Adrenal gland (tissue), 12 donors: ENCODE measurements around the gene SCP2. TPM values are rescaled to one million over a fixed set of nuclear protein-coding genes. Genes with fewer than 3 reads are reported as not detected.

Source experiments
- DNase-seq, 7 donors: peaks; one replicate each; pipeline ENCODE4 v3.0.0-alpha.2; 2019 to 2020
- H3K27ac ChIP-seq, 5 donors: fragments of 200-600 bp; sonication (generic) in 4 of 5; 1 replicate in 3 of 5; 2 replicates in 2 of 5; pipeline versions ENCODE4 v1.5.1 to v1.8.0; 2016 to 2020; ENCODE audit warnings: mild to moderate bottlenecking in 1 of 5
- H3K27me3 ChIP-seq: fragments of 200-600 bp; 2 replicates; pipeline ENCODE4 v1.8.0; 2021
- H3K36me3 ChIP-seq, 2 donors: fragments of 200-600 bp; replicated peaks in 1 of 2; 1 replicate in 1 of 2; 2 replicates in 1 of 2; pipeline versions ENCODE4 v1.5.1 to v1.8.0; 2018 to 2022
- H3K4me1 ChIP-seq, 2 donors: fragments of 200-600 bp; replicated peaks in 1 of 2; 1 replicate in 1 of 2; 2 replicates in 1 of 2; pipeline versions ENCODE4 v1.5.1 to v1.8.0; 2018 to 2021
- H3K4me3 ChIP-seq, 4 donors: fragments of 200-600 bp; sonication (generic) in 3 of 4; one replicate each; pipeline ENCODE4 v1.5.1; 2016 to 2018
- H3K9me3 ChIP-seq, 3 donors: fragments of 200-600 bp; sonication (generic) in 1 of 3; replicated peaks in 1 of 3; 1 replicate in 2 of 3; 2 replicates in 1 of 3; pipeline versions ENCODE4 v1.5.1 to v1.8.0; 2016 to 2021
- CTCF ChIP-seq, 6 experiments: fragments of 450-650 bp in 4 of 6; fragments of 200-600 bp in 2 of 6; sonication (generic) in 1 of 6; IDR thresholded peaks; 1 replicate in 5 of 6; 2 replicates in 1 of 6; pipeline versions ENCODE4 v1.5.1 to v1.8.0; 2016 to 2021; ENCODE audit warnings: antibody characterized with exemption in 6 of 6, mild to moderate bottlenecking in 2 of 6, moderate library complexity in 1 of 6
- POLR2A ChIP-seq, 2 donors: fragments of 450-650 bp; IDR thresholded peaks; one replicate each; pipeline ENCODE4 v1.6.1; 2017; ENCODE audit warnings: antibody characterized with exemption in 2 of 2, mild to moderate bottlenecking in 2 of 2, moderate library complexity in 1 of 2
- WGBS, 4 donors: extraction: QIAGEN DNeasy Blood & Tissue Kit in 2 of 4; methylation state at CpG; one replicate each; pipeline versions ENCODE4 v1.1.5 to v1.1.7; 2013 to 2017; 5-methylcytosine and 5-hydroxymethylcytosine counted together
- intact Hi-C, 2 donors: fragments of 100-400 bp; cut with DNase I; formaldehyde crosslinking; loops; one replicate each; pipeline versions ENCODE4 v1.14.1 to v1.15.0; 2022 to 2023
- polyA plus RNA-seq, 3 donors: library from polyadenylated mRNA; stranded (reverse); fragments of 200-250 nt in 2 of 3; fragments of 350-450 nt in 1 of 3; fragmentation: Illumina TruSeq in 1 of 3; extraction: RNeasy Lipid Tissue Mini Kit (QIAGEN cat#74804) in 1 of 3; gene quantifications; one replicate each; pipeline ENCODE4 v1.2.3, GENCODE V29; 2013 to 2014
- total RNA-seq, 9 donors: library from RNA; depleted of rRNA in 4 of 9; stranded (reverse); fragments of >200 nt in 4 of 9; fragments of 120-200 nt in 1 of 9; fragmentation: NEBNext Ultra II Directional in 1 of 9; extraction: Animal tissue kit (Norgen Biotek cat#: 25700) in 1 of 9; gene quantifications; one replicate each; pipeline versions ENCODE4 v1.1.0 to v1.2.4, GENCODE V29; 2013 to 2023
- donor health status: healthy with polysubstance abuse.
- donor health status: Bipolar disorder and iron deficiency.
- donor health status: DM: yes; HTN: yes; CAD: no.
- donor health status: DM: no; HTN: no; CAD: no.
- donor health status: DM: no; HTN: no; CAD: no.
- donor health status: DM: yes; HTN: yes; CAD: no.

Gene SCP2
- total and polyA plus RNA-seq, 12 donors = 114 to 256 (median 144) TPM

GRCh38 chr1:53081384-53082066 lies 154.4 kb downstream of the SCP2 start:
- no peak overlapping the region for H3K4me3 ChIP-seq
- no peaks in the 10 kb centered on the region for H3K36me3 ChIP-seq
- no peaks in the 10 kb centered on the region for H3K27me3 ChIP-seq
- TF ChIP-seq CTCF (IDR thresholded peaks at IDR 0.05) = no peak
- TF ChIP-seq POLR2A (IDR thresholded peaks at IDR 0.05) = no peak
- WGBS, 4 donors = 70 to 86% (median 83%) methylated on average over 6 to 14 of the region's 14 CpGs
- no peak overlapping the region for H3K27ac ChIP-seq
- intact Hi-C loops = no loop called here
- no peak for DNase-seq
- no peaks in the 10 kb centered on the region for H3K9me3 ChIP-seq
- no peaks in the 10 kb centered on the region for H3K4me1 ChIP-seq

GRCh38 chr1:53082826-53083455 lies 155.9 kb downstream of the SCP2 start:
- H3K9me3 ChIP-seq = no peaks in the 10 kb centered on the region
- TF ChIP-seq POLR2A (IDR thresholded peaks at IDR 0.05) = no peak
- no peak for TF ChIP-seq CTCF (IDR thresholded peaks at IDR 0.05)
- H3K4me3 ChIP-seq = no peak overlapping the region
- DNase-seq = no peak
- WGBS, 4 donors = 67 to 79% (median 75%) methylated on average over 9 to 13 of the region's 13 CpGs
- H3K27ac ChIP-seq = no peak overlapping the region
- H3K27me3 ChIP-seq = no peaks in the 10 kb centered on the region
- intact Hi-C loops = no loop called here
- no peaks in the 10 kb centered on the region for H3K36me3 ChIP-seq
- no peaks in the 10 kb centered on the region for H3K4me1 ChIP-seq

GRCh38 chr1:53083636-53084588 lies 156.8 kb downstream of the SCP2 start:
- no peak overlapping the region for H3K4me3 ChIP-seq
- no peak for TF ChIP-seq CTCF (IDR thresholded peaks at IDR 0.05)
- no peaks in the 10 kb centered on the region for H3K9me3 ChIP-seq
- no peaks in the 10 kb centered on the region for H3K4me1 ChIP-seq
- no peak overlapping the region for H3K27ac ChIP-seq
- WGBS, 4 donors = 78 to 85% (median 79%) methylated on average over 15 to 17 of the region's 17 CpGs
- no peak for DNase-seq
- intact Hi-C loops = no loop called here
- no peaks in the 10 kb centered on the region for H3K36me3 ChIP-seq
- no peaks in the 10 kb centered on the region for H3K27me3 ChIP-seq

- no peak for TF ChIP-seq POLR2A (IDR thresholded peaks at IDR 0.05)
- DNase-seq = no peak
- Histone ChIP-seq H3K9me3 (no peaks in the 10 kb centered on the region), H3K27ac (no peak overlapping the region), H3K4me1 (no peaks in the 10 kb centered on the region), H3K36me3 (no peaks in the 10 kb centered on the region), H3K27me3 (no peaks in the 10 kb centered on the region), H3K4me3 (no peak overlapping the region)
- intact Hi-C loops = no loop called here
- 90 to 95% (median 92%) methylated on average over 5 to 8 of the region's 8 CpGs for WGBS, 4 donors
Observed at GRCh38 chr1:53084589-53084971, 157.5 kb downstream of the SCP2 start.
